H4 (cell line): ENCODE results near the gene ZDHHC7. TPM values are rescaled to one million over a fixed set of nuclear protein-coding genes. Genes with fewer than 3 reads are reported as not detected.

Experiments used
- total RNA-seq: library from RNA; depleted of rRNA; stranded (reverse); fragments of >200 nt; shearing (Covaris generic); gene quantifications from 2 replicates; pipeline ENCODE4 v1.2.3, GENCODE V29; 2014; rRNA removed

The ZDHHC7 gene
- total RNA-seq, 1 experiment from 2014 or later, result 55.0 TPM

Other genes starting within 250 kb of the ZDHHC7 start
- 5.7 and 10.3 TPM in 2 replicates for gene CRISPLD2, start 191.6 kb downstream of the ZDHHC7 start, total RNA-seq
- gene KIAA0513, start 16.3 kb upstream of the ZDHHC7 start, total RNA-seq, result 2.5 and 2.9 TPM in 2 replicates
- not detected in 2 replicates for gene CIBAR2, start 100.9 kb upstream of the ZDHHC7 start, total RNA-seq